CD8-positive, alpha-beta memory T cell (primary cell): Measurements from ENCODE around the gene MYT1. TPM values are rescaled to one million over a fixed set of nuclear protein-coding genes. Genes with fewer than 3 reads are reported as not detected.

Source experiments
- CTCF ChIA-PET: fragments of 350-600 bp; sonication (Branson Sonifier 250); formaldehyde crosslinking; loops from one replicate; lab custom pipeline; 2021; ENCODE audit warnings: antibody characterized with exemption; lab: Charles Lee
- POLR2A ChIA-PET: fragments of 350-600 bp; sonication (Branson Sonifier 250); formaldehyde crosslinking; loops from one replicate; lab custom pipeline; 2021; ENCODE audit warnings: antibody characterized with exemption; lab: Charles Lee
- DNase-seq, 5 donors: peaks; one replicate each; pipeline versions ENCODE4 v3.0.0 to v3.0.0-alpha.2; 2020 to 2022; ENCODE audit warnings: mixed read lengths in 1 of 5
- H3K27ac ChIP-seq: one replicate; pipeline ENCODE4 v1.7.0; 2013; ENCODE audit warnings: low read depth, mild to moderate bottlenecking, low read length, moderate library complexity
- H3K27me3 ChIP-seq: 2 replicates; pipeline ENCODE4 v1.7.0; 2013; ENCODE audit warnings: low read length, mild to moderate bottlenecking; ENCODE audit not compliant: insufficient read depth, poor library complexity, severe bottlenecking
- H3K36me3 ChIP-seq: 2 replicates; pipeline ENCODE4 v1.7.0; 2013; ENCODE audit warnings: mild to moderate bottlenecking, low read length, moderate library complexity; ENCODE audit not compliant: insufficient read depth
- H3K4me1 ChIP-seq: 2 replicates; pipeline ENCODE4 v1.7.0; 2013; ENCODE audit warnings: mild to moderate bottlenecking, low read length, moderate library complexity; ENCODE audit not compliant: insufficient read depth
- H3K4me3 ChIP-seq: 2 replicates; pipeline ENCODE4 v1.7.0; 2013; ENCODE audit warnings: mild to moderate bottlenecking, low read length
- H3K9me3 ChIP-seq: 2 replicates; pipeline ENCODE4 v1.7.0; 2013; ENCODE audit warnings: mild to moderate bottlenecking, low read length
- H3K27ac Mint-ChIP-seq, 8 donors: one replicate each; pipeline ENCODE4 v1.8.0; 2020 to 2021; ENCODE audit warnings: mixed read lengths in 8 of 8, mild to moderate bottlenecking in 6 of 8, inconsistent platforms in 3 of 8, moderate library complexity in 3 of 8
- H3K27me3 Mint-ChIP-seq, 2 donors: one replicate each; pipeline ENCODE4 v1.8.0; 2020 to 2021; ENCODE audit warnings: mixed read lengths in 2 of 2, mild to moderate bottlenecking in 1 of 2, moderate library complexity in 1 of 2
- H3K36me3 Mint-ChIP-seq, 3 donors: one replicate each; pipeline ENCODE4 v1.8.0; 2020 to 2021; ENCODE audit warnings: mixed read lengths in 3 of 3, inconsistent platforms in 1 of 3, mild to moderate bottlenecking in 1 of 3
- H3K4me1 Mint-ChIP-seq, 3 donors: one replicate each; pipeline ENCODE4 v1.8.0; 2020 to 2021; ENCODE audit warnings: mixed read lengths in 3 of 3, inconsistent platforms in 1 of 3, mild to moderate bottlenecking in 1 of 3
- H3K4me3 Mint-ChIP-seq, 7 donors: one replicate each; pipeline ENCODE4 v1.8.0; 2020 to 2021; ENCODE audit warnings: mixed read lengths in 7 of 7, mild to moderate bottlenecking in 6 of 7, moderate library complexity in 4 of 7, inconsistent platforms in 2 of 7
- H3K9me3 Mint-ChIP-seq, 5 donors: one replicate each; pipeline ENCODE4 v1.8.0; 2020 to 2022; ENCODE audit warnings: mixed read lengths in 5 of 5, mild to moderate bottlenecking in 3 of 5, moderate library complexity in 2 of 5, inconsistent platforms in 1 of 5
- polyA plus RNA-seq: library from polyadenylated mRNA; unstranded; fragments of 300-500 nt; fragmentation: Illumina TruSeq; gene quantifications from one replicate; pipeline ENCODE4 v1.2.3, GENCODE V29; 2021
- total RNA-seq, 2 experiments: library from RNA; stranded (reverse); gene quantifications; one replicate each; pipeline ENCODE4 v1.2.3, GENCODE V29; 2021

MYT1 gene
- total and polyA plus RNA-seq, 3 experiments from 2014 or later = 0.07 TPM; not detected in 2

GRCh38 chr20:64149141-64149540 lies 15.1 kb upstream of the MYT1 start:
- CTCF ChIA-PET = no interaction called here
- POLR2A ChIA-PET = no interaction called here

GRCh38 chr20:64149809-64150560 lies 14.3 kb upstream of the MYT1 start:
- Histone ChIP-seq H3K36me3 (no peaks in the 10 kb centered on the region), H3K4me3 (no peak overlapping the region), H3K4me1 (no peaks in the 10 kb centered on the region), H3K27me3 (no peaks in the 10 kb centered on the region), H3K27ac (no peak overlapping the region), H3K9me3 (no peaks in the 10 kb centered on the region)
- Mint-ChIP-seq H3K27ac (peak overlapping the region in 1 of 8 donors; percentile 51), H3K4me3 (no peak overlapping the region), H3K4me1 (no peaks in the 10 kb centered on the region), H3K9me3 (peaks cover 0 to 4% (median 3%) of the 10 kb centered on the region in 5 donors), H3K27me3 (peaks cover 6 to 8% of the 10 kb centered on the region in 2 donors), H3K36me3 (no peaks in the 10 kb centered on the region)
- no peak for DNase-seq
- ChIA-PET POLR2A (no interaction called here), CTCF (no interaction called here)

More at GRCh38 chr20:64149141-64149540, 15.1 kb upstream of the MYT1 start:
- H3K27me3 ChIP-seq = no peaks in the 10 kb centered on the region
- no peak overlapping the region for H3K4me3 ChIP-seq
- no peaks in the 10 kb centered on the region for H3K36me3 Mint-ChIP-seq
- no peak overlapping the region for H3K4me3 Mint-ChIP-seq
- no peak overlapping the region for H3K27ac Mint-ChIP-seq
- no peaks in the 10 kb centered on the region for H3K4me1 ChIP-seq
- no peaks in the 10 kb centered on the region for H3K9me3 ChIP-seq
- no peak for DNase-seq
- no peak overlapping the region for H3K27ac ChIP-seq
- H3K27me3 Mint-ChIP-seq = peaks cover 6 to 8% of the 10 kb centered on the region in 2 donors
- no peaks in the 10 kb centered on the region for H3K36me3 ChIP-seq
- H3K9me3 Mint-ChIP-seq = peaks cover 0 to 11% (median 6%) of the 10 kb centered on the region in 5 donors
- H3K4me1 Mint-ChIP-seq = no peaks in the 10 kb centered on the region

GRCh38 chr20:64150756-64151632 lies 13.3 kb upstream of the MYT1 start:
- H3K4me1 ChIP-seq = no peaks in the 10 kb centered on the region
- Mint-ChIP-seq H3K9me3 (no peaks in the 10 kb centered on the region), H3K27ac (peak overlapping the region in 1 of 8 donors; percentile 39), H3K27me3 (peaks cover 7 to 8% of the 10 kb centered on the region in 2 donors), H3K4me1 (no peaks in the 10 kb centered on the region), H3K4me3 (no peak overlapping the region), H3K36me3 (no peaks in the 10 kb centered on the region)
- no peak overlapping the region for H3K4me3 ChIP-seq
- ChIA-PET CTCF (no interaction called here), POLR2A (no interaction called here)
- H3K27me3 ChIP-seq = no peaks in the 10 kb centered on the region
- H3K9me3 ChIP-seq = no peaks in the 10 kb centered on the region
- no peaks in the 10 kb centered on the region for H3K36me3 ChIP-seq
- H3K27ac ChIP-seq = no peak overlapping the region
- DNase-seq = no peak

- CTCF ChIA-PET = no interaction called here
- H3K4me3 Mint-ChIP-seq = no peak overlapping the region
- H3K27me3 Mint-ChIP-seq = peaks cover 7 to 8% of the 10 kb centered on the region in 2 donors
Observed at GRCh38 chr20:64151633-64152530, 12.4 kb upstream of the MYT1 start.

GRCh38 chr20:64152906-64153305 lies 11.3 kb upstream of the MYT1 start:
- H3K9me3 Mint-ChIP-seq = no peaks in the 10 kb centered on the region
- Histone ChIP-seq H3K27me3 (no peaks in the 10 kb centered on the region), H3K4me3 (no peak overlapping the region), H3K27ac (no peak overlapping the region), H3K9me3 (no peaks in the 10 kb centered on the region), H3K36me3 (no peaks in the 10 kb centered on the region), H3K4me1 (no peaks in the 10 kb centered on the region)
- H3K4me1 Mint-ChIP-seq = no peaks in the 10 kb centered on the region
- no peak overlapping the region for H3K4me3 Mint-ChIP-seq
- H3K36me3 Mint-ChIP-seq = no peaks in the 10 kb centered on the region
- ChIA-PET POLR2A (no interaction called here), CTCF (no interaction called here)
- H3K27me3 Mint-ChIP-seq = peaks cover 3 to 4% of the 10 kb centered on the region in 2 donors
- H3K27ac Mint-ChIP-seq = peak overlapping the region in 1 of 8 donors; percentile 37
- no peak for DNase-seq

More at GRCh38 chr20:64151633-64152530, 12.4 kb upstream of the MYT1 start:
- POLR2A ChIA-PET = no interaction called here
- no peak overlapping the region for H3K27ac ChIP-seq
- peak overlapping the region in 1 of 8 donors; percentile 38 for H3K27ac Mint-ChIP-seq
- no peaks in the 10 kb centered on the region for H3K9me3 ChIP-seq
- H3K4me3 ChIP-seq = no peak overlapping the region
- no peaks in the 10 kb centered on the region for H3K9me3 Mint-ChIP-seq
- H3K4me1 ChIP-seq = no peaks in the 10 kb centered on the region
- no peaks in the 10 kb centered on the region for H3K36me3 Mint-ChIP-seq
- H3K27me3 ChIP-seq = no peaks in the 10 kb centered on the region
- no peaks in the 10 kb centered on the region for H3K4me1 Mint-ChIP-seq
- no peaks in the 10 kb centered on the region for H3K36me3 ChIP-seq
- DNase-seq = no peak

- no peak overlapping the region for H3K4me3 Mint-ChIP-seq
- Histone ChIP-seq H3K36me3 (no peaks in the 10 kb centered on the region), H3K4me3 (no peak overlapping the region), H3K27me3 (no peaks in the 10 kb centered on the region), H3K9me3 (no peaks in the 10 kb centered on the region), H3K27ac (no peak overlapping the region), H3K4me1 (no peaks in the 10 kb centered on the region)
- ChIA-PET CTCF (no interaction called here), POLR2A (no interaction called here)
- H3K36me3 Mint-ChIP-seq = no peaks in the 10 kb centered on the region
- H3K4me1 Mint-ChIP-seq = no peaks in the 10 kb centered on the region
- peaks cover 3 to 4% of the 10 kb centered on the region in 2 donors for H3K27me3 Mint-ChIP-seq
- no peak overlapping the region for H3K27ac Mint-ChIP-seq
- no peak for DNase-seq
- H3K9me3 Mint-ChIP-seq = no peaks in the 10 kb centered on the region
Observed at GRCh38 chr20:64153410-64153809, 10.8 kb upstream of the MYT1 start.

- no peaks in the 10 kb centered on the region for H3K4me1 Mint-ChIP-seq
- no peak overlapping the region for H3K4me3 ChIP-seq
- H3K27me3 ChIP-seq = no peaks in the 10 kb centered on the region
- no peaks in the 10 kb centered on the region for H3K36me3 ChIP-seq
- CTCF ChIA-PET = no interaction called here
- peaks cover 4 to 6% of the 10 kb centered on the region in 2 donors for H3K27me3 Mint-ChIP-seq
- no peak for DNase-seq
- H3K36me3 Mint-ChIP-seq = no peaks in the 10 kb centered on the region
- H3K9me3 Mint-ChIP-seq = no peaks in the 10 kb centered on the region
- no peak overlapping the region for H3K27ac Mint-ChIP-seq
- H3K9me3 ChIP-seq = no peaks in the 10 kb centered on the region
- POLR2A ChIA-PET = no interaction called here
- H3K4me3 Mint-ChIP-seq = no peak overlapping the region
- H3K4me1 ChIP-seq = no peaks in the 10 kb centered on the region
- H3K27ac ChIP-seq = no peak overlapping the region
Observed at GRCh38 chr20:64153861-64154589, 10.2 kb upstream of the MYT1 start.
